Erythroblast (primary cell): ENCODE measurements around the gene C11orf71.

Experiments
- GATA1 ChIP-seq: IDR thresholded peaks from 2 replicates; pipeline ENCODE4 v1.6.1; 2011; ENCODE audit warnings: low read depth, mild to moderate bottlenecking, control low read depth, low read length, moderate library complexity
- POLR2A ChIP-seq: IDR thresholded peaks from 2 replicates; pipeline ENCODE4 v1.6.1; 2011; ENCODE audit warnings: mild to moderate bottlenecking, low read length

DNA sequence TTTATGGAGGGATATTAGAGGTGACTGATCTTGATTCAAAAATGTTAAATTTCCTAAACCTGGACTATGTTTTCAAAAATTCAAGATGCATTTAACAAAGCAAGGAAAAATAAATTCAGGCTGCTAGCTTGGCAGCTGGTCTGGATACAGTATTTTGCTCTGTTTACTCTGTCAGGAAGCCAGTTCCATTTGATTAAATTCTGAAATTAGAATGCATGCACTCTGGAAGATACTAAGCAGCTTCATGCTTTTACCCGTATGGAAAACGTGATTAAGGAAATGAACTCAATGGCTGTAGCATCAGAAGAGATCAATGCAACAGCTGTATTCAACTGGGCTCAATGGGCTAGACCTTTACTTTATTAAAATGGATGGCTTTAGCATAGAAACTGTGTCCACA is 14.2 kb downstream of the C11orf71 start:
- TF ChIP-seq POLR2A (no peak), GATA1 (no peak)
